Keratinocyte (primary cell): ENCODE results near the gene TTI1. TPM values are rescaled to one million over a fixed set of nuclear protein-coding genes. Genes with fewer than 3 reads are reported as not detected.

Experiments used
- DNase-seq: peaks from one replicate; pipeline ENCODE4 v3.0.0-alpha.2; 2011; ENCODE audit warnings: low read depth, missing footprints, low spot score
- FAIRE-seq: peaks from 2 replicates; lab custom pipeline; 2011; peaks lifted over from hg19 to GRCh38; lab: Jason Lieb, UNC
- H2AFZ ChIP-seq: 2 replicates; pipeline ENCODE4 v1.6.0; 2012; ENCODE audit warnings: low read length, control low read depth, inconsistent platforms; ENCODE audit not compliant: control insufficient read depth
- H3K27ac ChIP-seq: 2 replicates; pipeline ENCODE4 v1.5.1; 2011; ENCODE audit warnings: low read length; ENCODE audit not compliant: control insufficient read depth, insufficient read depth
- H3K27me3 ChIP-seq: 3 replicates; pipeline ENCODE4 v1.6.0; 2011; ENCODE audit warnings: low read length; ENCODE audit not compliant: control insufficient read depth, insufficient read depth; ENCODE audit errors: extremely low read depth
- H3K36me3 ChIP-seq, 2 experiments: 2 replicates in 1 of 2; 3 replicates in 1 of 2; pipeline ENCODE4 v1.5.1; 2011; ENCODE audit warnings: low read length in 2 of 2, mild to moderate bottlenecking in 1 of 2; ENCODE audit not compliant: control insufficient read depth in 2 of 2, insufficient read depth in 2 of 2; ENCODE audit errors: extremely low read depth in 1 of 2
- H3K4me1 ChIP-seq: 3 replicates; pipeline ENCODE4 v1.5.1; 2011; ENCODE audit warnings: low read length; ENCODE audit not compliant: control insufficient read depth, insufficient read depth; ENCODE audit errors: extremely low read depth
- H3K4me2 ChIP-seq: 3 replicates; pipeline ENCODE4 v1.6.0; 2011; ENCODE audit warnings: low read depth, low read length; ENCODE audit not compliant: control insufficient read depth, insufficient read depth; ENCODE audit errors: extremely low read depth
- H3K4me3 ChIP-seq, 3 experiments: fragments of 200-600 bp in 1 of 3; sonication (generic) in 1 of 3; 2 replicates in 2 of 3; 3 replicates in 1 of 3; pipeline ENCODE4 v1.5.1; 2011 to 2016; ENCODE audit warnings: low read length in 3 of 3, mild to moderate bottlenecking in 3 of 3, control low read depth in 2 of 3, inconsistent platforms in 1 of 3, low read depth in 1 of 3, mixed read lengths in 1 of 3, mixed run types in 1 of 3, moderate library complexity in 1 of 3; ENCODE audit not compliant: control insufficient read depth in 2 of 3, insufficient read depth in 2 of 3; ENCODE audit errors: extremely low read depth in 1 of 3
- H3K79me2 ChIP-seq: 2 replicates; pipeline ENCODE4 v1.6.0; 2012; ENCODE audit warnings: low read length; ENCODE audit not compliant: control insufficient read depth, insufficient read depth
- H3K9ac ChIP-seq: 3 replicates; pipeline ENCODE4 v1.6.0; 2011; ENCODE audit warnings: low read length; ENCODE audit not compliant: control insufficient read depth, insufficient read depth; ENCODE audit errors: extremely low read depth
- H3K9me1 ChIP-seq: 3 replicates; pipeline ENCODE4 v1.6.0; 2011; ENCODE audit warnings: low read length; ENCODE audit not compliant: control insufficient read depth, insufficient read depth; ENCODE audit errors: extremely low read depth
- H3K9me3 ChIP-seq: 2 replicates; pipeline ENCODE4 v1.5.1; 2012; ENCODE audit warnings: low read depth, low read length; ENCODE audit not compliant: control insufficient read depth
- H4K20me1 ChIP-seq: 3 replicates; pipeline ENCODE4 v1.6.0; 2011; ENCODE audit warnings: low read length; ENCODE audit not compliant: control insufficient read depth, insufficient read depth; ENCODE audit errors: extremely low read depth
- CTCF ChIP-seq, 3 experiments: IDR thresholded peaks in 1 of 3; conservative IDR thresholded peaks in 1 of 3; optimal IDR thresholded peaks in 1 of 3; 2 replicates in 2 of 3; 3 replicates in 1 of 3; pipeline versions ENCODE3 to v1.5.1; 2011; ENCODE audit warnings: low read length in 3 of 3, mild to moderate bottlenecking in 3 of 3, moderate library complexity in 2 of 3, control low read depth in 1 of 3, inconsistent platforms in 1 of 3; ENCODE audit not compliant: insufficient read depth in 2 of 3; ENCODE audit errors: extremely low read depth in 1 of 3
- EZH2 ChIP-seq: IDR thresholded peaks from one replicate; pipeline ENCODE4 v1.6.1; 2012; ENCODE audit warnings: inconsistent platforms, mild to moderate bottlenecking, low read length, moderate library complexity
- dilution Hi-C: fragments of 300-500 bp; cut with MboI; formaldehyde crosslinking; loops from one replicate; pipeline ENCODE4 v1.7.0; 2020; ENCODE audit warnings: low sequenced_read_pairs; ENCODE audit not compliant: extremely low pct_ligation_motif_present
- polyA plus RNA-seq, 5 experiments: library from polyadenylated mRNA; depleted of rRNA in 3 of 5; stranded (reverse) in 3 of 5; stranded (forward) in 1 of 5; unstranded in 1 of 5; fragments of >200 nt; gene quantifications; 1 replicate in 1 of 5; 2 replicates in 3 of 5; 3 replicates in 1 of 5; pipeline versions ENCODE4 v1.2.1 to v1.2.3, GENCODE V29; 2011 to 2012; ENCODE audit warnings: missing spikeins in 2 of 5, low read depth in 1 of 5, low replicate concordance in 1 of 5

Gene TTI1
- polyA plus RNA-seq, 1 donor (not counting 4 experiments of a cell fraction or from before 2014, with no cell fraction given) = 13.5 TPM

- Histone ChIP-seq H3K36me3 (peaks cover 12 to 24% of the 10 kb centered on the region in 2 experiments), H2AFZ (no peak overlapping the region), H4K20me1 (peaks cover 5% of the 10 kb centered on the region), H3K9me3 (no peaks in the 10 kb centered on the region), H3K9ac (no peak overlapping the region), H3K79me2 (no peaks in the 10 kb centered on the region), H3K4me3 (no peak overlapping the region), H3K4me2 (no peak overlapping the region), H3K27ac (no peak overlapping the region), H3K9me1 (no peaks in the 10 kb centered on the region), H3K4me1 (no peaks in the 10 kb centered on the region), H3K27me3 (no peaks in the 10 kb centered on the region)
- dilution Hi-C loops = no loop called here
- TF ChIP-seq EZH2 = no peak
- TF ChIP-seq CTCF (optimal IDR thresholded peaks at IDR 0.05 in 1 of 3, IDR thresholded peaks at IDR 0.05 in 1 of 3, conservative IDR thresholded peaks at IDR 0.05 in 1 of 3; ENCODE audit: extremely low read depth in 1 of 3, insufficient read depth in 2 of 3, low read length in 3 of 3) = no peak
- no peak for DNase-seq
- FAIRE-seq = no peak
Observed at GRCh38 chr20:38072898-38073297, 39.6 kb upstream of the TTI1 start.

GRCh38 chr20:38067717-38068365 lies 34.6 kb upstream of the TTI1 start:
- Histone ChIP-seq H3K4me2 (no peak overlapping the region), H3K4me3 (no peak overlapping the region), H3K36me3 (peaks cover 26% of the 10 kb centered on the region in 2 experiments), H3K4me1 (no peaks in the 10 kb centered on the region), H3K27ac (no peak overlapping the region), H2AFZ (no peak overlapping the region), H3K27me3 (no peaks in the 10 kb centered on the region), H3K9ac (no peak overlapping the region), H3K9me1 (no peaks in the 10 kb centered on the region), H4K20me1 (no peaks in the 10 kb centered on the region), H3K9me3 (no peaks in the 10 kb centered on the region), H3K79me2 (no peaks in the 10 kb centered on the region)
- DNase-seq (no peak), FAIRE-seq (no peak)
- TF ChIP-seq EZH2 = no peak
- dilution Hi-C loops = no loop called here
